Upper lobe of right lung (tissue), 1 donor: ENCODE measurements around the gene FIBCD1. TPM values are rescaled to one million over a fixed set of nuclear protein-coding genes. Genes with fewer than 3 reads are reported as not detected.
"Not testable (repeated sequence)": the region's sequence is repeated elsewhere in the genome, so short reads cannot be mapped to it uniquely, and the experiment has no call there.

Experiments used
- ATAC-seq: fragments of 200-7000 bp; cut with Tn5 transposase; one replicate; pipeline ENCODE4 v1.9.1; 2020; ENCODE audit warnings: mild to moderate bottlenecking, moderate library complexity
- DNase-seq: peaks from one replicate; pipeline ENCODE4 v3.0.0-alpha.2; 2020
- H3K27ac ChIP-seq: fragments of 200-600 bp; one replicate; pipeline ENCODE4 v1.8.0; 2022
- H3K27me3 ChIP-seq: fragments of 200-600 bp; one replicate; pipeline ENCODE4 v1.8.0; 2022; ENCODE audit warnings: mild to moderate bottlenecking
- H3K36me3 ChIP-seq: fragments of 200-600 bp; one replicate; pipeline ENCODE4 v1.8.0; 2022
- H3K4me1 ChIP-seq: fragments of 200-600 bp; one replicate; pipeline ENCODE4 v1.8.0; 2022
- H3K4me3 ChIP-seq: fragments of 200-600 bp; one replicate; pipeline ENCODE4 v1.8.0; 2022; ENCODE audit warnings: mild to moderate bottlenecking
- H3K9me3 ChIP-seq: fragments of 200-600 bp; one replicate; pipeline ENCODE4 v1.8.0; 2022
- CTCF ChIP-seq: fragments of 200-600 bp; IDR thresholded peaks from one replicate; pipeline ENCODE4 v1.8.0; 2022; ENCODE audit warnings: antibody characterized with exemption
- intact Hi-C: fragments of 100-400 bp; cut with DNase I; formaldehyde crosslinking; loops from one replicate; pipeline ENCODE4 v1.11.0; 2022
- total RNA-seq: library from RNA; stranded (reverse); fragmentation: NEBNext Ultra II Directional; extraction: Animal tissue kit (Norgen Biotek cat#: 25700); gene quantifications from one replicate; pipeline ENCODE4 v1.2.1, GENCODE V29; 2021
- donor health status: DM: no; HTN: yes; CAD: no; lungs with severe emphysema.

FIBCD1 gene
- total RNA-seq, 1 donor from 2014 or later: 2.7 TPM

- intact Hi-C loops: no loop called here
- TF ChIP-seq CTCF: no peak
- H3K27me3 ChIP-seq: peaks cover 5% of the 10 kb centered on the region
- no peaks in the 10 kb centered on the region for H3K36me3 ChIP-seq
- no peak overlapping the region for H3K27ac ChIP-seq
- H3K9me3 ChIP-seq: no peaks in the 10 kb centered on the region
- DNase-seq: no peak
- no peak overlapping the region for H3K4me3 ChIP-seq
- H3K4me1 ChIP-seq: no peaks in the 10 kb centered on the region
- no peak for ATAC-seq
Measured at GRCh38 chr9:130959809-130960334, 20.8 kb upstream of the FIBCD1 start.

- H3K4me1 ChIP-seq, H3K27me3 ChIP-seq: not testable (repeated sequence)
Measured at GRCh38 chr9:130958564-130958963, 19.5 kb upstream of the FIBCD1 start.

GRCh38 chr9:130957451-130958203 is 18.6 kb upstream of the FIBCD1 start:
- Histone ChIP-seq H3K4me1 (no peaks in the 10 kb centered on the region), H3K27me3 (peaks cover 5% of the 10 kb centered on the region), H3K4me3 (no peak overlapping the region), H3K36me3 (no peaks in the 10 kb centered on the region), H3K9me3 (no peaks in the 10 kb centered on the region), H3K27ac (no peak overlapping the region)
- intact Hi-C loops: no loop called here
- DNase-seq (no peak), ATAC-seq (no peak)
- TF ChIP-seq CTCF: no peak

More at GRCh38 chr9:130958564-130958963, 19.5 kb upstream of the FIBCD1 start:
- H3K4me3 ChIP-seq, DNase-seq, ATAC-seq, intact Hi-C loops, H3K36me3 ChIP-seq, H3K27ac ChIP-seq, H3K9me3 ChIP-seq: not testable (repeated sequence)

- no peak overlapping the region for H3K4me3 ChIP-seq
- DNase-seq (no peak), ATAC-seq (no peak)
- H3K27ac ChIP-seq: no peak overlapping the region
- H3K27me3 ChIP-seq: peaks cover 5% of the 10 kb centered on the region
- intact Hi-C loops: no loop called here
- no peaks in the 10 kb centered on the region for H3K36me3 ChIP-seq
- H3K9me3 ChIP-seq: no peaks in the 10 kb centered on the region
- no peaks in the 10 kb centered on the region for H3K4me1 ChIP-seq
- TF ChIP-seq CTCF: no peak
Measured at GRCh38 chr9:130956636-130957450, 17.8 kb upstream of the FIBCD1 start.

GRCh38 chr9:130955947-130956621 is 17.0 kb upstream of the FIBCD1 start:
- Histone ChIP-seq H3K27ac (no peak overlapping the region), H3K27me3 (peaks cover 5% of the 10 kb centered on the region), H3K4me1 (no peaks in the 10 kb centered on the region), H3K9me3 (no peaks in the 10 kb centered on the region), H3K4me3 (no peak overlapping the region), H3K36me3 (no peaks in the 10 kb centered on the region)
- ATAC-seq (no peak), DNase-seq (no peak)
- intact Hi-C loops: no loop called here
- TF ChIP-seq CTCF: no peak

- intact Hi-C loops, H3K27me3 ChIP-seq, H3K36me3 ChIP-seq, H3K4me3 ChIP-seq, H3K9me3 ChIP-seq, DNase-seq, H3K4me1 ChIP-seq, ATAC-seq, H3K27ac ChIP-seq: not testable (repeated sequence)
Measured at GRCh38 chr9:130954925-130955324, 15.9 kb upstream of the FIBCD1 start.
